SU-DHL-6 (cell line): ENCODE results near the gene SRPK3.

Experiments used
- H2AFZ ChIP-seq: fragments of 200-600 bp; sonication (generic); 2 replicates; pipeline ENCODE4 v1.6.1; 2014; ENCODE audit warnings: low read depth, mild to moderate bottlenecking, moderate library complexity, mixed read lengths, antibody characterized with exemption, low read length; ENCODE audit not compliant: severe bottlenecking
- H3F3A ChIP-seq: fragments of 200-600 bp; shearing (Covaris generic); 2 replicates; pipeline ENCODE4 v1.6.0; 2016; ENCODE audit warnings: antibody characterized with exemption, mild to moderate bottlenecking; ENCODE audit not compliant: insufficient read depth
- H3K27ac ChIP-seq: fragments of 200-600 bp; sonication (generic); 2 replicates; pipeline ENCODE4 v1.5.1; 2016; ENCODE audit warnings: low read depth, mild to moderate bottlenecking, low read length, moderate library complexity, mixed read lengths
- H3K27me3 ChIP-seq: fragments of 200-600 bp; sonication (generic), shearing (Covaris generic); 2 replicates; pipeline ENCODE4 v1.6.0; 2014; ENCODE audit warnings: mild to moderate bottlenecking, low read length
- H3K36me3 ChIP-seq: fragments of 200-600 bp; sonication (generic); 2 replicates; pipeline ENCODE4 v1.6.1; 2014; ENCODE audit warnings: mild to moderate bottlenecking, low read length, mixed read lengths
- H3K4me2 ChIP-seq: fragments of 300-600, 200-600 bp; shearing (Covaris generic), sonication (generic); 2 replicates; pipeline ENCODE4 v1.6.0; 2014; ENCODE audit warnings: low read length, low read depth, mild to moderate bottlenecking; ENCODE audit not compliant: poor library complexity, severe bottlenecking
- H3K4me3 ChIP-seq: fragments of 200-600 bp; sonication (generic); 2 replicates; pipeline ENCODE4 v1.5.1; 2014; ENCODE audit warnings: antibody characterized with exemption, low read length, mild to moderate bottlenecking, mixed read lengths; ENCODE audit not compliant: insufficient read depth, poor library complexity, severe bottlenecking
- H3K79me2 ChIP-seq: fragments of 200-600 bp; sonication (generic); 2 replicates; pipeline ENCODE4 v1.6.1; 2014; ENCODE audit warnings: mild to moderate bottlenecking, low read length, moderate library complexity; ENCODE audit not compliant: insufficient read depth
- H3K9ac ChIP-seq: fragments of 200-600 bp; sonication (generic); 2 replicates; pipeline ENCODE4 v1.7.0; 2014; ENCODE audit warnings: mild to moderate bottlenecking, low read length
- H3K9me2 ChIP-seq: fragments of 200-600 bp; sonication (generic); replicated peaks from 2 replicates; pipeline ENCODE4 v1.6.1; 2014; ENCODE audit warnings: low read length; ENCODE audit not compliant: insufficient read depth
- H3K9me3 ChIP-seq: fragments of 200-600 bp; sonication (generic); 2 replicates; pipeline ENCODE4 v1.6.1; 2014; ENCODE audit warnings: low read length, mixed read lengths; ENCODE audit not compliant: insufficient read depth
- H4K20me1 ChIP-seq: fragments of 200-600 bp; sonication (generic); 2 replicates; pipeline ENCODE4 v1.6.1; 2014; ENCODE audit warnings: low read depth, mild to moderate bottlenecking, antibody characterized with exemption, low read length, moderate library complexity, mixed read lengths
- EZH2phosphoT487 ChIP-seq: fragments of 200-600 bp; sonication (generic), shearing (Covaris generic); conservative IDR thresholded peaks from 2 replicates; pipeline ENCODE4 v1.6.1; 2018; ENCODE audit warnings: mild to moderate bottlenecking, antibody characterized with exemption, low read length, moderate library complexity, mixed read lengths
- TF ChIP-seq, protein P1 (sequence below): fragments of 200-600 bp; sonication (generic); IDR thresholded peaks from one replicate; pipeline ENCODE4 v1.5.1; 2017; ENCODE audit warnings: antibody characterized with exemption, mild to moderate bottlenecking, low read length, moderate library complexity; ENCODE audit not compliant: insufficient read depth, poor library complexity, severe bottlenecking

The SRPK3 gene

DNA sequence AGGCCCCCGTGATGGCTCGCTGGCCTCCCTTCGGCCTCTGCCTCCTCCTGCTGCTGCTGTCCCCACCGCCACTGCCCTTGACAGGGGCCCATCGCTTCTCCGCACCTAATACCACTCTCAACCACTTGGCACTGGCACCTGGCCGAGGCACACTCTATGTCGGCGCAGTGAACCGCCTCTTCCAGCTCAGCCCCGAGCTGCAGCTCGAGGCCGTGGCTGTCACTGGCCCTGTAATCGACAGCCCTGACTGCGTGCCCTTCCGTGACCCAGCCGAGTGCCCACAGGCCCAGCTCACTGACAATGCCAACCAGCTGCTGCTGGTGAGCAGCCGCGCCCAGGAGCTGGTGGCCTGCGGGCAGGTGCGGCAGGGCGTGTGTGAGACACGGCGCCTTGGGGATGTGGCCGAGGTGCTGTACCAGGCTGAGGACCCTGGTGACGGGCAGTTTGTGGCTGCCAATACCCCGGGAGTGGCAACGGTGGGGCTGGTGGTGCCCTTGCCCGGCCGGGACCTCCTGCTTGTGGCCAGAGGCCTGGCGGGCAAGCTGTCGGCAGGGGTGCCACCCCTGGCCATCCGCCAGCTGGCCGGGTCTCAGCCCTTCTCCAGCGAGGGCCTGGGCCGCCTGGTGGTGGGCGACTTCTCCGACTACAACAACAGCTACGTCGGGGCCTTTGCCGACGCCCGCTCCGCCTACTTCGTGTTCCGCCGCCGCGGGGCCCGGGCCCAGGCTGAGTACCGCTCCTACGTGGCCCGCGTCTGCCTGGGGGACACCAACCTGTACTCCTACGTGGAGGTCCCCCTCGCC is 13.8 kb upstream of the SRPK3 start:
- H3F3A ChIP-seq: no peaks in the 10 kb centered on the region
- no peak for TF ChIP-seq EZH2phosphoT487
- TF ChIP-seq, protein P1, sequence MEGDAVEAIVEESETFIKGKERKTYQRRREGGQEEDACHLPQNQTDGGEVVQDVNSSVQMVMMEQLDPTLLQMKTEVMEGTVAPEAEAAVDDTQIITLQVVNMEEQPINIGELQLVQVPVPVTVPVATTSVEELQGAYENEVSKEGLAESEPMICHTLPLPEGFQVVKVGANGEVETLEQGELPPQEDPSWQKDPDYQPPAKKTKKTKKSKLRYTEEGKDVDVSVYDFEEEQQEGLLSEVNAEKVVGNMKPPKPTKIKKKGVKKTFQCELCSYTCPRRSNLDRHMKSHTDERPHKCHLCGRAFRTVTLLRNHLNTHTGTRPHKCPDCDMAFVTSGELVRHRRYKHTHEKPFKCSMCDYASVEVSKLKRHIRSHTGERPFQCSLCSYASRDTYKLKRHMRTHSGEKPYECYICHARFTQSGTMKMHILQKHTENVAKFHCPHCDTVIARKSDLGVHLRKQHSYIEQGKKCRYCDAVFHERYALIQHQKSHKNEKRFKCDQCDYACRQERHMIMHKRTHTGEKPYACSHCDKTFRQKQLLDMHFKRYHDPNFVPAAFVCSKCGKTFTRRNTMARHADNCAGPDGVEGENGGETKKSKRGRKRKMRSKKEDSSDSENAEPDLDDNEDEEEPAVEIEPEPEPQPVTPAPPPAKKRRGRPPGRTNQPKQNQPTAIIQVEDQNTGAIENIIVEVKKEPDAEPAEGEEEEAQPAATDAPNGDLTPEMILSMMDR: no peak

DNA sequence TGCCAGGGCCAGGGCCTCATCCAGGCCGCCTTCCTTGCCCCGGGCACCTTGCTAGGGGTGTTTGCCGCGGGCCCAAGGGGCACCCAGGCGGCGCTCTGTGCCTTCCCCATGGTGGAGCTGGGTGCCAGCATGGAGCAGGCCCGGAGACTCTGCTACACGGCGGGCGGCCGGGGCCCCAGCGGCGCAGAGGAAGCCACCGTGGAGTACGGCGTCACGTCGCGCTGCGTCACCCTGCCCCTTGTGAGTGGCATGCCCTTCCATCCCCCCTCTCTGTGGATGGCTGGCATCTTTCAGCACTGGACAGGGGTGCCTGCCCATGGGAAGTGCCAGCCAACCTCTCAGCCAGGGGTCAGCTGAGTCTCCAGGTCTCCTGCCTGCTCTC is 13.2 kb upstream of the SRPK3 start:
- no peak for TF ChIP-seq EZH2phosphoT487
- TF ChIP-seq, protein P1: no peak
- H3K9ac ChIP-seq: no peak overlapping the region

More for the DNA sequence above, 13.8 kb upstream of the SRPK3 start:
- Histone ChIP-seq H3K9ac (no peak overlapping the region), H3K27me3 (no peaks in the 10 kb centered on the region), H3K4me3 (no peak overlapping the region), H3K9me2 (no peaks in the 10 kb centered on the region), H3K36me3 (no peaks in the 10 kb centered on the region), H3K9me3 (no peaks in the 10 kb centered on the region), H2AFZ (no peak overlapping the region), H4K20me1 (no peaks in the 10 kb centered on the region), H3K79me2 (no peaks in the 10 kb centered on the region), H3K27ac (no peak overlapping the region), H3K4me2 (no peak overlapping the region)

DNA sequence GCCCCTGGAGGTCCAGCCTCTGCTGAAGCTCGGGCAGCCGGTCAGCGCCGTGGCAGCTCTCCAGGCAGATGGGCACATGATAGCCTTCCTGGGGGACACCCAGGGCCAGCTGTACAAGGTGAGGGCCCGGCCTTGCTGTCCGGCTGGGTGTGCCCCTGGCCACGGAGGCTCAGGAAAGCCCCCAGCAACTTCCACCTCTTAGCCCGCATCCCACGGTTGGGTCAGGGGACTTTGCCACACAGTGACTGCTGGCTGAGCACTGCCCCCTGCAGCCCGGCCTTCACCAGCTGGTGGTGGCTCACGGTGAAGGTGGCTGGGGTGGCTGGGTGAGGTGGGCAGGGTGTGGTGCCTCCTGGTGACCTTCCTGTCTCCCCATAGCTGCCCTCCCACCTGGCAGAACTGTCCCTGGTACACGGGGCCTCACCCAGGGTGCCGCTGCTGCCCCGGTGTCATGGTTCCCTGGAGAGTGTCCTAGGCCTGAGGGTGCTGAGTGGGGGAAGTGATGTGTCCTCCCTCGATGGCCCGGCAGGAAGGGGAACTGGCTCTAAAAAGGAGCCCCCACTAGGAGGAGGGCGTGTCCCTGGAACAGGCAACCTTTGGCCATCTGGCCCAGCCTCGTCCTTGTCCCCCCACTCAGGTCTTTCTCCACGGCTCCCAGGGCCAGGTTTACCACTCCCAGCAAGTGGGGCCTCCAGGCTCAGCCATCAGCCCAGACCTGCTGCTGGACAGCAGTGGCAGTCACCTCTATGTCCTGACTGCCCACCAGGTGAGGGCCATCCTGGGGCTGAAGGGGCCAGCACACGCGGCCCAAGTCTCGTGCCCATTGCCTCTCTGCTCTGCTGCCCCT is 12.3 kb upstream of the SRPK3 start:
- Histone ChIP-seq H3K9ac (no peak overlapping the region), H3K9me3 (no peaks in the 10 kb centered on the region), H3K4me3 (no peak overlapping the region), H2AFZ (no peak overlapping the region), H3K79me2 (no peaks in the 10 kb centered on the region), H3K4me2 (no peak overlapping the region), H4K20me1 (no peaks in the 10 kb centered on the region), H3K27me3 (no peaks in the 10 kb centered on the region), H3K27ac (no peak overlapping the region), H3K9me2 (no peaks in the 10 kb centered on the region), H3F3A (no peaks in the 10 kb centered on the region), H3K36me3 (no peaks in the 10 kb centered on the region)
- TF ChIP-seq, protein P1: no peak
- TF ChIP-seq EZH2phosphoT487: no peak

More for the DNA sequence above, 13.2 kb upstream of the SRPK3 start:
- Histone ChIP-seq H3F3A (no peaks in the 10 kb centered on the region), H3K9me3 (no peaks in the 10 kb centered on the region), H3K36me3 (no peaks in the 10 kb centered on the region), H2AFZ (no peak overlapping the region), H3K79me2 (no peaks in the 10 kb centered on the region), H3K27ac (no peak overlapping the region), H3K27me3 (no peaks in the 10 kb centered on the region), H3K4me2 (no peak overlapping the region), H3K4me3 (no peak overlapping the region), H4K20me1 (no peaks in the 10 kb centered on the region), H3K9me2 (no peaks in the 10 kb centered on the region)
